ENCODE data around the gene CHD5.
"Not testable (repeated sequence)": the region's sequence is repeated elsewhere in the genome, so short reads cannot be mapped to it uniquely, and the experiment has no call there.

CHD5 gene

DNA sequence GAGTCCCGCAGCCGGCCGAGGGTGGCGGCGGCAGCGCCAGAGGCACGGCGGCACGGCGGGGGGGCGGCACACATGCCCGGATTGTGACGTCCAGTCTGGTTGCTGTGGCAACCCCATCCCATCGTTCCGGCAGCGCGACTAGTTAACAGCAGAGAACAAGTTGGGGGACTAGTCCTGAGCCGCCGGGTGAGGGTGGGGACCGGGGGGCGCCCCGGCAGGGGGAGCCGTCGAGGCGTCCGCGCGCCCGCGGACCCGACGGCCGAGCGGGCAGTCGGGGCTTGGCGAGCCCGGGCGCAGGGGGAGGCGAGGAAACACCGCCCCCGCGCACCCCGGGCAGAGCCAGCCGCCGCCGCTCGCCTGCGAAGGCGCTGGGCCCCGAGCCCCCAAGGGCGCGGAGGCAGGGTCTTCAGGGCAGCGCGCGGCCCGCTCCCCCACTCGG lies at the start of gene CHD5:
Gene CHD5 (minus strand): TSS at position 54 of the 439 bp plus-strand sequence. CDS start 298 bp downstream, outside the sequence.
- no peak for DNase-seq (ENCODE audit: low read depth, low spot score)

DNA sequence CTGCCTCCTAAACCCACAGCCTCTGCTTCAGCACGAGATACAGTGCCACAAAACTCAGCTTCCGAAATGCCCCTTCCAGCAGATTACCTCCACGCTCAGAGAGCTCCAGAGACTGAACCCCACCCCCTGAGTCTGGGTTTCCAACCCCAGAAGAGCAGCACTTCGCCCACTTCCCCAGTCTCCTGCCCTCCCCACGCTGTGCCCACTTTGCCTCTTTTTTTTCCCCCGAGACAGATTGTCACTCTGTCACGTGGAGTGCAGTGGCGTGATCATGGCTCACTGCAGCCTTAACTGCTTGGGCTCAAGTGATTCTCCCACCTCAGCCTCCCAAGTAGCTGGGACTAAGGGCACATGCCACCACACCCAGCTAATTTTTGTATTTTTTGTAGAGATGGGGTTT lies 45.5 kb upstream of the CHD5 start:
- no peak for DNase-seq (ENCODE audit: low read depth, low spot score)

DNA sequence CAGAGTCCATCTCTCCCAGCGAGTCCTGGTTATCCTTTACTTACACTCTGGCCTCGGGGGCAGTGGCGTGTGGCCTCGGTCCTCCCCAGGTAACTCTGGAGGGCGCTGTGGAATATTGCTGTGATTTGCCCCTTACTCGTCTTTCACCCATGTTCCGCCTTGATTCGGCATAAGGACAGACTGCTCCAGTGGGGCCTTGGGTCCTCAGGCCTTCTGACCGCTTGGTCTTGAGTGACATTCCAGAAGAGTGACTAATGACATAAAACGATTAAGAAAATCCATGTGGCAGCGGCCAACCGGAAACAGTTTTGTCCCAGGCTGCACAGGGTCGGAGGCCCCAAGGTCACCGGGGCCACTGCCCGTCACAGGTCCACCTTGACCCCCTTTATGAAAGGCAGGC lies 44.6 kb upstream of the CHD5 start:
- no peak for DNase-seq (ENCODE audit: low read depth, low spot score)

DNA sequence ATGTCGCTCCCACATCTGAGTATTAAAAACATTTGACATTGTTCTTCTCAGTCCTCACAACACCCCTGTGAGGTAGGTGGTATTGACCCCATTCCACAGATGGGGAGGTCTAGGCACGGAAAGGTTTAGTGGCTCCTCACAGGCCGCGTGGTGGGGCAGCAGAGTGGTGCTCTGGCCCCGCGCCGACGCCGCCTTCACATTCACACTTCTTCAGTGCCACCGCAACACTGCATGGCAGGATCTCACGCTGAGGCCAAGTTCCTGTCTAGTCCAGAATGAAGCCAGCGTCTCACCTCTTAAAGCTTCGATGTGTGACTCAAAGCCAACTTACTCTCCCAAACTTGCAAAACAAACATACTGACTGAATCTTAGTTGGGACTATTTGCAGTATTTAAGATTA lies 43.5 kb upstream of the CHD5 start:
- no peak for DNase-seq (ENCODE audit: low read depth, low spot score)

DNA sequence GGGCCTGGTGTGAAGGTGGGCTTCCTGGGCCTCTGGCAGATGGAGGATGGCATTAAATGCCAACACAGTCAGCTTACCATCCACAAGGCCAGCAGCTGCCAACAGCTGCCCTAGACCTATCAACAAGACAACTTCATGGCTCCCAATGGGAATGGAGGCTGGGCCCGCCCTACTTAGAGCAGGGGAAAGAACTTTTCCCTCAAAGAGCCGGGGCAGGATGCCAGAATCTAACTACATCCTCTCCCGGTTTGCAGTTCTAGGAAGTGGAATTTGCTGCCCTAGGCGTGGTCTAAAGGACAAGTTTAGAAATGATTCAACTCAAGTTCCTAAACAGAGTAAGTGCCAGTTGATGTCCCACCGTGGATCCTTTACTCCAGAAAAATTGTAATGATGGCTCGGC lies 42.5 kb upstream of the CHD5 start:
- no peak for DNase-seq (ENCODE audit: low read depth, low spot score)

DNA sequence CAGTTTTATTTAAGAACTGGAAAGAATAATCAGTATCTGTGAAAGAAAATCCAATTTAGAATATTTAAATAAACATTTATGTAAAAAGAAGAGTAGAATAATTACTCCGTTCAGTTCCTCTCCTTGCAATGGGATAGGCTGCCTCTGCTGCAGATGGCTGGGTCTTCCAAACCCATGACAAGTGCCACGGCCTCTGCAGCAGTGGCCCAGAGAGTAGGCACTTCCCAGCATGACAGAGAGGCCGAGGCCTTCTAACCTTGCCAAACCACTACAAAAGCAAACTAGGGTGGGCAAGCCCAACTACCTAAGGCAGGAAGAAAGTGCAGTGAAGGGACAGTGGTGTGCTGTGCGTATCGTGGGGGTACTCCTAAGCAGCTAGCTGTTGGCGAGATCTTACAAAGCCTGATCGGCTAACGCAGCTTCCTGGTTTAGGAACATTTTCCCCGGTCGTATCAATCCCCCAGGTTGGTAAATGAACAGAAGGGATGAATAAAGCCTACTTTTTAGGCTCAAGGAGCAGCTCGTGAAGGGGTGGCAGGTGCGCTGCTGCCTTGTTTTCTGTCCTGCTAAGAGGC lies 41.2 kb upstream of the CHD5 start:
- DNase-seq (ENCODE audit: low read depth, low spot score): no peak

DNA sequence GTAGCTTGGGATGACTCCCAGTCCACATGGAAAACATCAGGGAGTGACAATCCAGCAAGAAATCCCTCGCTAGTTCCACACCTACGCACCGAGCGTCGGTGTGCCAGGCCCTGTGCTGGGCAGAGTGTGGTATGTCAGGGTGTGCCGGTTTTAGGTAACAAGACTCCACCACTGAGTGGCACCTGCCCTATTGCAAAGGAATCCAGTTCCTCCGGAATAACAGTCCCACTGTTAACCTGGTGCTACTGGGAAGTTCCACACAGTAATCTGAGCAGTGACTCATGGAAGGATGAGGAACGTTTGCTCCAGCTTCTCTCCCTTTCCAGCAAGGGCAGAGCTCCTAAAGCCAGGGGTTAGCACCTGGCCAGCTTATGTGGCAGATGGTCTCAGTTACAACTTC lies 40.1 kb upstream of the CHD5 start:
- DNase-seq (ENCODE audit: low read depth, low spot score): no peak

DNA sequence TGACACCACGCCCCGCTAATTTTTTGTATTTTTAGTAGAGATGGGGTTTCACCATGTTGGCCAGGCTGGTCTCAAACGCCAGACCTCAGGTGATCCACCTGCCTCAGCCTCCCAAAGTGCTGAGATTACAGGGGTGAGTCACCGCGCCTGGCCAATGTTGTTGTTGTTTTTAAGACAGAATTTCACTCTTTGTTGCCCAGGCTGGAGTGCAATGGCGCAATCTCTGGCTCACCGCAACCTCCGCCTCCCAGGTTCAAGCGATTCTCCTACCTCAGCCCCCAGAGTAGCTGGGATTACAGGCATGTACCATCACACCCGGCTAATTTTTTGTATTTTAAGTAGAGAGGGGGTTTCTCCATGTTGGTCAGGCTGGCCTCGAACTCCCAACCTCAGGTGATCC lies 39.5 kb upstream of the CHD5 start:
- DNase-seq (ENCODE audit: low read depth, low spot score): not testable (repeated sequence)

DNA sequence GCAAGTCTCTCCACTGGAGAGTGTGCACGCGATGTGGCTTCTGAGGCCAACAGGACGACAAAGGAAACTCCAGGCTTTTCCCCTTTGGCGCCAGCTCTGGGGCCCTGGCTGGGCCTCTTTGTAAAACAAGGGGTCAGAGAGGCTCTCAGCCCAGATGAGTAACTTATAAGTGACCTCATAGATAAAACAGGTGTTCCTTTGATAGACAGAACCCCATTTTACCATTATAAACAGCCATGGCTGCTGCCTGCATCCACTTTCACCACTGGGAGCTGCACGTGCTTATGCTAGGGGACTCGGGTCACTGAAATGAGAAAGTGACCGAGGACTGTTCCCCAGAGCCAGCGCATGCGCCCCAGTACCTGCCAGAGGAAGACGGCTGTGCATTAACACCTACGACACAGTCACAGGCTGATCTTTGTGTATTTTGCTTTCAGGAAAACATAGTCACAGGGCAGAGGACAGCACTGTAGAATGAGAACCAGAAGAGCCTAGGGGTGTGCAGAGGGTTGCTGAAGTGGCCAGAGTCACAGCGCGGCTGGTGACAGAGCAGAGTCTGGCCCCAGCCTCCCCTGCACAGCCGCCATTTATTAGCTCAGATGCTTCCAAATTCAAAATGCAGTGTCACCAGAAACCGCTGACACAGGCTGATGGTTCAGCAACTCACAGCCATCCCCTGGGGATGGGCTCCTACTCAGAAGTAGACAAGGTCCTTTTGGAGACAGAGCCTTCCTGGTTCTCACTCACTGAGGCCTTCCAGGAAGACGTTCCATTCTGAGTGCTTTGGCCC lies 38.4 kb upstream of the CHD5 start:
- DNase-seq (ENCODE audit: low read depth, low spot score): no peak

DNA sequence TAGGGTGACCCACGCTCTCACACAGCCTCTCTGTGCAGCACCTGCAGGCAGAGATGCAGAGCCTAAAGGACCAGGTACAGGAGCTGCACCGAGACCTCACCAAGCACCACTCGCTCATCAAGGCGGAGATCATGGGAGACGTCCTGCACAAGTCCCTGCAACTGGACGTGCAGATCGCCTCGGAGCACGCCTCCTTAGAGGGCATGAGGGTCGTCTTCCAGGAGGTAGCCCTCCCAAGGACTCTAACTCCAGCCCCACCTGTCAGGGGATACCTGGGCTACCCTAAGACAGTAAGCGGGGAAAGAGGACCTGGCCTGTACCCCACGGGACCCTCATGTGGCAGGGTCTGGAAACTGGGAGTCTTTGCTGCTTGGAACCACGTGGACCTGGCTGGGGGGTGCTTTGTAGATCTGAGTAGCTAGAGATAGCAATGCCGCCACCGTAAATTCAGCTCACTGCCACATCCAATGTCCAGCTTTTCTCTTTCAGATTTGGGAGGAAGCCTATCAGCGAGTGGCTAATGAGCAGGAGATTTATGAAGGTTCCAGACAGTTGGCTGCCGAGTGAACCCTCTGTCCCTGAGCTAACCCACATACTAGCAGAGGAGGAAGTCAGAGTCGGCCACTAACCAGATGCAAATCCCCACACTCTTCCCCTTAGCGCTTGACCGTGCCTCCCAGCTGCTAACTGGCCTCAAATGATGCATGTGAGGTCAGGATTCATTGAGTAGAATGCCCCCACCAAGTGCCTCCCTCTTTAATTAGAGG lies 32.3 kb upstream of the CHD5 start:
- no peak for DNase-seq (ENCODE audit: low read depth, low spot score)

DNA sequence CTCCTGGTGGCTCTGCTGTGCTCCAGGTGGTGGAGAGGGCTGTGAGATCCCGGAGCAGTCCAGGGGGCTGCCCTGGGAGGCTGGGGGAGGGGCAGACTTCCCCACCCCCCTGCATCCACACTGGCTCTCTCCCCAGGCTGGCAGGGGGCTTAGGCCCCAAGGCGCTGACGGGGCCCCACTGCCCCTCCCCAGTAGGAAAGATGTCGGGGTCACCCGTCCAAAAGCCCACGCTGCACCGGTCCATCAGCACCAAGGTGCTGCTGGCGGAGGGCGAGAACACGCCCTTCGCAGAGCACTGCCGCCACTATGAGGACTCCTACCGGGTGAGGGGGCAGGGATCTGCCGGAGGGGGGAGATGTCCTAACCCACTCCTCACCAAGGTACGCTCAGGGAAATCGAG lies 31.6 kb upstream of the CHD5 start:
- DNase-seq (ENCODE audit: low read depth, low spot score): no peak

DNA sequence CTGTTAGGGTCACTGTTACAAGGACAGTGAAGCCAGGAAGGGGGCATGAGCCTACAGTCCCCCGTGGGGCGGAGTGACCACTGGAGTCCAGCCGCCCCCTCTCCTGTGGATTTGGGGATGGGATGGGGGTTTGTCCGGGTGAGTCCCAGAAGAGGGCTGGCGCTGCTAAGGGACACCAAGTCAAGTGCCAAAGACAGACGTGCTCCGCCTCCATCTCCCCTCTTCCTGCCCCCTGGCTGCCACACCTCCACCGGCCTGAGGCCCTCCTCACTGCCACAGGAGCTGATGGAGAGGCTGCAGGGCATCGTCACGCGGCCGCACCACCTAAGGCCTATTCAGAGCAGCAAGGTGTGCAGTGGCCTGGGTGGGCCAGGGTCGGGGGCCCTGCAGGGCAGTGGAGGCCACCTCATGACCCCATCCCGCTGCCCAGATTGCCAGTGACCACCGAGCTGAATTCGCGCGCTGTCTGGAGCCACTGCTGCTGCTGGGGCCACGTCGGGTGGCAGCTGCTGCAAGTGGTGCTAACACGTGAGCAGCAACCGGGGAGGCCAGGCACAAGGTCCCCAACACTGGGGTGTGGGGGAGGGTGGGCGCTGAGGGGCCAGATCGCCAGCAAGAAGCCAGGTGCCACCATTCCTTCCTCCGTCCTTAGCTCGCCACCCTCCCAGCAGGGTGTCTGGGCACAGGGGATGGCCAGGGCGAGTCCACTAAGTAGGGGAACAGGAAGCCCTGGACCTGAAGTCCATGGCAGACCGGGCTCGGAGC lies 30.7 kb upstream of the CHD5 start:
- no peak for DNase-seq (ENCODE audit: low read depth, low spot score)

DNA sequence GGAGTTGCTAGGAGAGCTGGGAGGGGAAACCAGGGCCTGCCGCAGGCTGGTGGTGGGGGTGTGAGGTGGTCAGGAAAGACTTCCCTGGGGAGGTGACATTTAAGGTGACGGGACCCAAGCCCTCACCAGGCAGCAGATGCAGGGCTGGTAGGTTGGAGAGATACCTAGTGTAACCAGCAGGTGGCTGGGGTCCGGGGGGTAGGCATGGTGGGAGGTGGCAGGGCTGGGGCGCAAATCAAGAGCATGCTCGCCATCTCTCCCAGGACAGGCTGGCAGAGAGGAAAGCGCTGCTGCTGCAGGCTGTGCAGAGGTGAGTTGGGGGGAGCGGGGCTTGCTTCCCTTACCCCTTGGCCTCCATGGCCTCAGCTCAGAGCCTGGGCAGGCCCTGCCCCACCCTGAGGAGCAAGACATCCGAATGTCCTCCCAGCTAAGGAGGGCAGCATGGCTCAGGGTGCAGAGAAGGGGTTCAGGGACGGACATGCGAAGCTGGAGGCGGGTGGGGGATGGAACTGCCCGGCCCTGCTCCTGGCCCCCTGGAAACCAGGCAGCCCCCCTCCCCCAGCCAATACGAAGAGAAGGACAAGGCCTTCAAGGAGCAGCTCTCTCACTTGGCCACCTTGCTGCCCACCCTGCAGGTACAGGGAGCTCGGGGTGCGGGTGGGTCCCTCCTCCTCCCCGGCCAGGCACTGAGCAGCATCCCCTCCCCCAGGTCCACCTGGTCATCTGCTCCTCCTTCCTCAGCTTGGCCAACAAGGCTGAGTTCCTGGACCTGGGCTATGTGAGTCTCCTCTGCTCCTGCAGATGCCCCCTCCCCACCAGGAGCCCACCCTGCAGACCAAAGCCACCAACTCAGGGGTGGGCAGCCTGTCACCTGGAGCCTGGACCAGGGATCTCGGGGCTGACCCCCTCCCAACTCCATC lies 29.8 kb upstream of the CHD5 start:
- DNase-seq (ENCODE audit: low read depth, low spot score): no peak

DNA sequence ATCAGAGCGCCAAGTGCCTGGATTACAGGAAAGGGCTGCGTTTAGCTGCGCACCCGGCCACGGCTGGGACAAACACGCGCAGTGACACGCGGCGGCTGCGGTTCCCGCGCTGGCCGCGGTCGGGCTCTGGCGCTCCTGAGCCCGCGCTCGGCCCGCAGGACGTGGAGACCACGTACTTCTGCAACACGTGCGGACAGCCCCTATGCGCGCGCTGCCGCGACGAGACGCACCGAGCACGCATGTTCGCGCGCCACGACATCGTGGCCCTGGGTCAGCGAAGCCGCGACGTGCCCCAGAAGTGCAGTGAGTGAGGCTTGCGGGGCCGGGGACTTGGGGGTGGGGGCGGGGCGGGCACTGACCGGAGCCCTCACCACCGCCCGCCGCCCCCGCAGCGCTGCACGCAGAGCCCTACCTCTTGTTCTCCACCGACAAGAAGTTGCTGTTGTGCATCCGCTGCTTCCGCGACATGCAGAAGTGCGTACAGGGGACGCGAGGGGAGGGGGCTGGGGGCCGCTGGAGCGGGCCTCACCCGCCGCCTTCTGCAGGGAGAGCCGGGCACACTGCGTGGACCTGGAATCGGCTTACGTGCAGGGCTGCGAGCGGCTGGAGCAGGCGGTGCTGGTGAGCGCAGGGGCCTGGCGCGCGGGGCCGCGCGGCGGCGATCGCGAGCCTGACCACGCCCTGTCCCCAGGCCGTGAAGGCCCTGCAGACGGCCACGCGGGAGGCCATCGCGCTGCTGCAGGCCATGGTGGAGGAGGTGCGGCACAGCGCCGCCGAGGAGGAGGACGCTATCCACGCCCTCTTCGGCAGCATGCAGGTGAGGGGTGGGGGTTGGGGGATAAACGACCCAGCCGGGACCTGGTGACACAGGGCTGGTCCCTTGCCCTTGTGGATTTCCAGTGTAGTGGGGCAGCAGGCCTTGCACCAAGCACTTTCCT lies 28.9 kb upstream of the CHD5 start:
- no peak for DNase-seq (ENCODE audit: low read depth, low spot score)

DNA sequence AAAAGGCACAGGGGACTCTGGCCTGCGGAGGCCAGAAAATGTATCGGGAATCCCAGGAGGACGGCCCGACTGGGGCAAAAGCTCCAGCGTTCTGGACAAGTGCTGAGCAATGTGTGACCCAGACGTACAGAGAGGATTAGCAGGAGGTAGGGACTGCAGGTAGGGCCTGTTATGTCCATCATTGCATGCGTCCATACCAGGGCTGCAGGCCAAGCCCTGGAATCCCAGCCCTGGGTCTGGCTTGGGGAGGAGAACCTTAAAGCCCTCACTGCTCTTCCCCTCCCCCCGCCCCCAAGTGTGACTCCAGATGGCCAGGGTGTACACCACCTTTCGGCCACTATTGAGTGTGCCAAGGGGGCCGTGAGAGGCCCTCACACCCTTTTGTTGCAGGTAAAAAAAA lies 27.8 kb upstream of the CHD5 start:
- no peak for DNase-seq (ENCODE audit: low read depth, low spot score)

DNA sequence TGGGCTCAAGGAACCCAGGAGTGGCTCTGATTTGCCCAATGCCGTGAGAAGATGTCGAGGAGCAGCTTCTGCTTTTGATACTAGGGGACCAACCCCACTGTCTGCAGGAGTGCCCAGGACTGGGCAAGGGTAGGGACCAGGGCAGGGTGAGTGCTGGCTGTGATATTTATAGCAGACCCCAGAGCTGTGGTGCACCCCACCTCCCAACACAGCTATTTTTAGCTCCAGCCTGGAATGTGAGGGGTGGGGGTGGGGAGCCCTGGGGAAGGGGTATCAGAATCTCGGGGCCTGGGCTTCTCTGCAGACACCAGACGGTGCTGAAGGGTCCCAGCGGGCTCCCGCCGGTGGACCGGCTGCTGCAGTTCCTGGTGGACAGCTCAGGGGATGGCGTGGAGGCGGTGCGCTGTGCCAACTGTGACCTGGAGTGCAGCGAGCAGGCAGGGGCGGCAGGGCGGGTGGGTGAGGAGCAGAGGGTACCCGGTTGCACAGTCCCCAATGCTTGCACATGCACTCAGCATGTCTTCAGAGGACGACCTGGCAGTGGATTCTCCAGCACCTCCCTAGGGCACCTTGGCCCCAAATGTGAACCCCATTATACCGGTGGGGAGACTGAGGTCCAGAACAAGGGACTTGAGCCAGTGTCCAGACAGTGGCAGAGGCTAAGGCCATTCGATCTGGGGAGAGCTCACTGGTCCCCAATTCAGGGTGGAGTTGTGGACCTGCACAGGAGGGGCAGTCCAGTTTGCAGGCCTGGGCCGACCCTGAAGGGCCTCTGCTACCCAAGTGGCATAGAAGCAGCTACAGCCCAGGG lies 27.2 kb upstream of the CHD5 start:
- DNase-seq (ENCODE audit: low read depth, low spot score): no peak

DNA sequence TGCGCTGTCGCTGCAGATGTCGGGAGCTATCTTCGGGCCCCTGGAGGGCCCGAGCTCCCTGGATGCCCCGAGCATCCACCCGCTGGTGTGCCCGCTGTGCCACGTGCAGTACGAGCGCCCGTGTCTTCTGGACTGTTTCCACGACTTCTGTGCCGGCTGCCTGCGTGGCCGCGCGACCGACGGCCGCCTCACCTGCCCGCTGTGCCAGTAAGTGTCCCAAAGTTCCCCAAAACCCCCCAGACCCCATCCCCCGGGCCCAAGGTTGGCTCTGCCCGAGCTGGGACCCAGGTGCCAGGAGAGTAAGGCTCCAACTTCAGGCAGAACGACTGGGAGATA lies 26.4 kb upstream of the CHD5 start:
- no peak for DNase-seq (ENCODE audit: low read depth, low spot score)

DNA sequence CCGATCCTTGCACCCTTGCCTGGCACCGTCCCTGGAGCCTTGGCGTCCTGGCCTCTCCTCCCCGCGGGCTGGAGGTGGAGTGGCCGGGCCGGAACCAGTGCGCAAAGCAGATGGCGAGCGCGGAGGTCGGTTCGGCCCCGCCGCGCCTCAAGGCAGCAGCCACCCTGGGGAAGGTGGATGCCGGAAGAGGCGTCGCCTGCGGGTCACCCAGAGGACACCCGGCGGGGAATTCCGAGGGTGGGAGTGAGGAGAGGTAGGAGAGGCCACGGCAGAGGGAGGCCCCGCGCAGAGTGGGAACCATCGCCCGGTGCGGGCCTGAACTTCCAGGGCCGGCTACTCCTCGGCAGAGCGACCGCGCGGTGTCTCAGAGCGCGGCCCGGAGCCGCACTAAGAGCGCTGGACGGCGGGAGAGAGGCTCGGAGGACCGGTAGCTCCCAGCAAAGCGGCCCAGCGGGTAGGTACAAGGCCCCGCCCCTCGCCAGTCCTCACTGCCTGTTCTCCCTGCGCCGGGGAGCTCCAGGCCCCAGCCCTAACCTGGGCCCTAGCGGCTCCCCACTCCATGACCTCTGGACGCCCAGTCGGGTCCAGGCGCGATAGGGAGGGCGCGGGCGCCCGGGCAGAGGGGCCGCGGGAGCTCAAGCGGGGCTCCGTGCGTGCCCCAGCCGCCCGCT lies 25.9 kb upstream of the CHD5 start, which contains the start of gene RNF207:
Gene RNF207 (plus strand): TSS at position 271 of the 671 bp plus-strand sequence. CDS start 417 bp downstream, outside the sequence.
- no peak for DNase-seq (ENCODE audit: low read depth, low spot score)
